OCI-LY1 (cell line): ENCODE measurements around the gene ARHGAP28.

Experiments used
- H2AFZ ChIP-seq: fragments of 200-600 bp; sonication (generic), shearing (Covaris generic); 2 replicates; pipeline ENCODE4 v1.6.0; 2014; ENCODE audit warnings: antibody characterized with exemption, mild to moderate bottlenecking, low read length
- H3F3A ChIP-seq: fragments of 200-600 bp; sonication (generic), shearing (Covaris generic); 2 replicates; pipeline ENCODE4 v1.6.0; 2014; ENCODE audit warnings: mild to moderate bottlenecking, antibody characterized with exemption, low read length, moderate library complexity; ENCODE audit not compliant: insufficient read depth
- H3K27ac ChIP-seq: fragments of 200-600 bp; sonication (generic); 2 replicates; pipeline ENCODE4 v1.5.1; 2014; ENCODE audit warnings: low read length, mixed run types, mild to moderate bottlenecking, low read depth; ENCODE audit not compliant: poor library complexity, severe bottlenecking
- H3K27me3 ChIP-seq: fragments of 200-600 bp; sonication (generic); 2 replicates; pipeline ENCODE4 v1.6.0; 2014; ENCODE audit warnings: antibody characterized with exemption, mild to moderate bottlenecking, low read length, moderate library complexity; ENCODE audit not compliant: insufficient read depth
- H3K36me3 ChIP-seq: fragments of 200-600 bp; sonication (generic); 2 replicates; pipeline ENCODE4 v1.6.1; 2014; ENCODE audit warnings: mild to moderate bottlenecking, antibody characterized with exemption, low read length, moderate library complexity, mixed read lengths; ENCODE audit not compliant: insufficient read depth
- H3K4me1 ChIP-seq: fragments of 200-600 bp; sonication (generic); 2 replicates; pipeline ENCODE4 v1.5.1; 2014; ENCODE audit warnings: mild to moderate bottlenecking, low read length, moderate library complexity; ENCODE audit not compliant: insufficient read depth, severe bottlenecking
- H3K4me2 ChIP-seq: fragments of 200-600 bp; sonication (generic), shearing (Covaris generic); 2 replicates; pipeline ENCODE4 v1.6.1; 2014; ENCODE audit warnings: low read length
- H3K4me3 ChIP-seq: fragments of 200-600 bp; sonication (generic); 2 replicates; pipeline ENCODE4 v1.5.1; 2014; ENCODE audit warnings: low read length, low read depth, mild to moderate bottlenecking, mixed read lengths; ENCODE audit not compliant: poor library complexity, severe bottlenecking
- H3K79me2 ChIP-seq: fragments of 200-600 bp; shearing (Covaris generic); 2 replicates; pipeline ENCODE4 v1.6.1; 2016; ENCODE audit warnings: mixed run types, low read length, mixed read lengths; ENCODE audit not compliant: insufficient read depth
- H3K9ac ChIP-seq: fragments of 200-600 bp; sonication (generic), shearing (Covaris generic); 2 replicates; pipeline ENCODE4 v1.6.1; 2014; ENCODE audit warnings: mild to moderate bottlenecking, low read length, mixed read lengths
- H3K9me2 ChIP-seq: fragments of 200-600 bp; sonication (generic), shearing (Covaris generic); 2 replicates; pipeline ENCODE4 v1.6.1; 2014; ENCODE audit warnings: low read depth, mild to moderate bottlenecking, low read length, mixed read lengths
- H3K9me3 ChIP-seq: fragments of 200-600 bp; shearing (Covaris generic); 2 replicates; pipeline ENCODE4 v1.6.1; 2014; ENCODE audit warnings: low read length, mixed read lengths
- H4K20me1 ChIP-seq: fragments of 200-600 bp; sonication (generic), shearing (Covaris generic); 2 replicates; pipeline ENCODE4 v1.6.0; 2016; ENCODE audit warnings: mild to moderate bottlenecking, low read length; ENCODE audit not compliant: insufficient read depth
- EZH2 ChIP-seq: fragments of 200-600 bp; sonication (generic), shearing (Covaris generic); IDR thresholded peaks from 2 replicates; pipeline ENCODE4 v1.8.0; 2017; ENCODE audit warnings: borderline replicate concordance, mixed run types, mild to moderate bottlenecking, antibody characterized with exemption, low read length, moderate library complexity, mixed read lengths
- TF ChIP-seq, protein P1 (sequence below): fragments of 200-600 bp; sonication (generic), shearing (Covaris generic); IDR thresholded peaks from 2 replicates; pipeline ENCODE4 v1.5.1; 2017; ENCODE audit warnings: mild to moderate bottlenecking, antibody characterized with exemption, low read length, moderate library complexity, mixed read lengths

Gene ARHGAP28

DNA sequence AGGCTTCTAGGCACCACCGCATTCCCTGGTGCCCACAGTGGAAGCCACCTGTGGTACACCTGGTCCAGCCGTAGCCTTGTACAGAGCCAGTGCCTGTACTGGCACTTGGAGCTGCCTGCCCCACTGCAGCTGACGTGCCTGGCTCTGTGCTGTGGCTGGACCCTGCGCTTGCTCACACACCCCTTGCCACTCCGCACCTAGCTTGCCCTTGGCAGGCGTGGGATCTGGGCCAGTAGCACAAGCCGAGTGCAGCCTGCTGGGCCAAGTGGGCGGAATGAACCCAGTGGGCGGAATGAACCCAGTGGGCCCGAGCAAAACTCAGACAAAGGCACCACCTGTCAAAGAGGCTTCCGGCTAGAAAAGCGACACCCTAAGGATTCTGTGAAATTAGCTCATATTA lies 126.3 kb downstream of the ARHGAP28 start:
- H3K36me3 ChIP-seq, result no peaks in the 10 kb centered on the region
- TF ChIP-seq, protein P1, sequence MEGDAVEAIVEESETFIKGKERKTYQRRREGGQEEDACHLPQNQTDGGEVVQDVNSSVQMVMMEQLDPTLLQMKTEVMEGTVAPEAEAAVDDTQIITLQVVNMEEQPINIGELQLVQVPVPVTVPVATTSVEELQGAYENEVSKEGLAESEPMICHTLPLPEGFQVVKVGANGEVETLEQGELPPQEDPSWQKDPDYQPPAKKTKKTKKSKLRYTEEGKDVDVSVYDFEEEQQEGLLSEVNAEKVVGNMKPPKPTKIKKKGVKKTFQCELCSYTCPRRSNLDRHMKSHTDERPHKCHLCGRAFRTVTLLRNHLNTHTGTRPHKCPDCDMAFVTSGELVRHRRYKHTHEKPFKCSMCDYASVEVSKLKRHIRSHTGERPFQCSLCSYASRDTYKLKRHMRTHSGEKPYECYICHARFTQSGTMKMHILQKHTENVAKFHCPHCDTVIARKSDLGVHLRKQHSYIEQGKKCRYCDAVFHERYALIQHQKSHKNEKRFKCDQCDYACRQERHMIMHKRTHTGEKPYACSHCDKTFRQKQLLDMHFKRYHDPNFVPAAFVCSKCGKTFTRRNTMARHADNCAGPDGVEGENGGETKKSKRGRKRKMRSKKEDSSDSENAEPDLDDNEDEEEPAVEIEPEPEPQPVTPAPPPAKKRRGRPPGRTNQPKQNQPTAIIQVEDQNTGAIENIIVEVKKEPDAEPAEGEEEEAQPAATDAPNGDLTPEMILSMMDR, result no peak
- no peak for TF ChIP-seq EZH2

DNA sequence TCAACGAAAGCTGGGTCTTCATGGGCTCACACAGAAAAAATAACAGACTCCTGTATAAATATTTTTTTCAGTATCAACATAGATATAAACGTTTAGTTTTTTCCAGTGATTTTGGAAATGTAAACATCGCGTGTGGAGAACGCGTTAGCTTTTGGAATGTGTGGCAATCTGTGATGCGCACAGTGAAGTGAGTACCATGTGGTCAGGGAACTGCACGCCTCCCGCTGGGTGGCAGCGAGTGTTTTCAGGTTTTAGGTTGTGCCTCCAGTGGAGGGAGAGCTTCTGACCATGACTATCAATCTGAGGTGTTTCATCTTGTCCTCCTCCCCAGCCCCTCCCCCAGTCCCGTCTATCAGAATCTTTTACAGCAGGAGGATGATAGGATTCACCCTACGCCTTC lies 127.8 kb downstream of the ARHGAP28 start:
- H3K9ac ChIP-seq, result no peak overlapping the region
- no peaks in the 10 kb centered on the region for H3K36me3 ChIP-seq
- no peaks in the 10 kb centered on the region for H4K20me1 ChIP-seq
- H3K79me2 ChIP-seq, result no peaks in the 10 kb centered on the region
- no peak overlapping the region for H3K27ac ChIP-seq
- H3K27me3 ChIP-seq, result no peaks in the 10 kb centered on the region
- no peak overlapping the region for H3K4me3 ChIP-seq
- H2AFZ ChIP-seq, result no peak overlapping the region
- no peak overlapping the region for H3K4me2 ChIP-seq
- H3K9me2 ChIP-seq, result no peaks in the 10 kb centered on the region
- no peaks in the 10 kb centered on the region for H3K9me3 ChIP-seq
- no peak for TF ChIP-seq EZH2
- TF ChIP-seq, protein P1, result no peak
- H3F3A ChIP-seq, result no peaks in the 10 kb centered on the region
- no peaks in the 10 kb centered on the region for H3K4me1 ChIP-seq

More for the DNA sequence above, 126.3 kb downstream of the ARHGAP28 start:
- Histone ChIP-seq H4K20me1 (no peaks in the 10 kb centered on the region), H3K4me3 (no peak overlapping the region), H3K4me1 (no peaks in the 10 kb centered on the region), H3F3A (no peaks in the 10 kb centered on the region), H3K4me2 (no peak overlapping the region), H2AFZ (no peak overlapping the region), H3K27me3 (no peaks in the 10 kb centered on the region), H3K27ac (no peak overlapping the region), H3K9ac (no peak overlapping the region), H3K79me2 (no peaks in the 10 kb centered on the region), H3K9me2 (no peaks in the 10 kb centered on the region), H3K9me3 (0 out of 2 replicates have a peak, but pooled peaks cover 3% of the 10 kb centered on the region)

DNA sequence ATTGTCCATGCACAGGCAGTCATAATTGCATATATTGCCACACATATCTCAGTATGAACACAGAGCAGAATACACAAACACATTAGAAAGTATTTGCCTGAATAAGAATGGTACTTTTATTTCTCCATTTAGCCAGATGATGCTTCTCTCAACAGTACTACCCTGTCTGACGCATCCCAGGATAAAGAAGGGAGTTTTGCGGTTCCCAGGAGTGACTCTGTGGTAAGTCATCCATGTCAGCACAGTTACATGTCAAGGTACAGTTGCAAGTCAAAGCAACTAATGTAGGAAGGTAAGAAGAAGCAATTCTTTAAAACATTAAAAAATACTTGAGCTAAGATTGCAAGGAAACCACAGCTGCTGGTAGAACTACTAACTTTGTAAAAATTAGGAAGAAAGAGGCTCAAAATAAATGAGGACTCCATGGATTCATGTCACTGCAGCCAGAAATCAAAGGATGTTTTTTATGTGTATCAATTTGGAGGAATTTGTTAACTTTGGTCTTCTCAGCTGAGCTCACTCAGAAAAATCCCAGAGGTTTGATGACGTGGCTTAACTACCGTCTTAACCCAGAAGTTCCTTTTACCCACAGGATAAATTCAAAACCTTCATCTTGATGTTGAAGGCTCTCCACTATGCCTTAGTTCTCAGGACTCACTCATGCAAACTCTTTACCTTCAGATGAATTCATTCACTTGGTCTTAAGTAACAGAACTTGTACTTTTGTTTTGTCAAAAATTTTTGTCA lies 130.3 kb downstream of the ARHGAP28 start:
- no peak for TF ChIP-seq EZH2
- TF ChIP-seq, protein P1, result no peak
- Histone ChIP-seq H3K36me3 (no peaks in the 10 kb centered on the region), H3K4me2 (no peak overlapping the region)

More for the DNA sequence above, 130.3 kb downstream of the ARHGAP28 start:
- Histone ChIP-seq H3F3A (no peaks in the 10 kb centered on the region), H4K20me1 (no peaks in the 10 kb centered on the region), H3K9me2 (no peaks in the 10 kb centered on the region; the same call in 1 of the 2 replicates), H2AFZ (no peak overlapping the region), H3K9ac (no peak overlapping the region), H3K4me1 (no peaks in the 10 kb centered on the region), H3K79me2 (no peaks in the 10 kb centered on the region), H3K27me3 (no peaks in the 10 kb centered on the region), H3K9me3 (no peaks in the 10 kb centered on the region), H3K4me3 (no peak overlapping the region), H3K27ac (no peak overlapping the region)
